GM13977 (cell line): Measurements from ENCODE around the gene KCNK15.

ENCODE experiments used
- DNase-seq: peaks from one replicate; pipeline ENCODE4 v3.0.0; 2012; ENCODE audit warnings: low spot score
- in situ Hi-C: fragments of 300-500 bp; cut with MboI; formaldehyde crosslinking; loops from one replicate; pipeline ENCODE4 v1.12.0; 2022; ENCODE audit warnings: low sequenced_read_pairs, low pct_unique_long_range_greater_than_20kb, mixed read lengths, inconsistent platforms; ENCODE audit not compliant: unreplicated experiment
- TF ChIP-seq, protein P1 (sequence below): IDR thresholded peaks from 2 replicates; pipeline ENCODE4 v1.5.1; 2012; ENCODE audit warnings: mild to moderate bottlenecking, control low read depth; ENCODE audit not compliant: insufficient read depth; ENCODE audit errors: extremely low read depth, missing control alignments

The KCNK15 gene

DNA sequence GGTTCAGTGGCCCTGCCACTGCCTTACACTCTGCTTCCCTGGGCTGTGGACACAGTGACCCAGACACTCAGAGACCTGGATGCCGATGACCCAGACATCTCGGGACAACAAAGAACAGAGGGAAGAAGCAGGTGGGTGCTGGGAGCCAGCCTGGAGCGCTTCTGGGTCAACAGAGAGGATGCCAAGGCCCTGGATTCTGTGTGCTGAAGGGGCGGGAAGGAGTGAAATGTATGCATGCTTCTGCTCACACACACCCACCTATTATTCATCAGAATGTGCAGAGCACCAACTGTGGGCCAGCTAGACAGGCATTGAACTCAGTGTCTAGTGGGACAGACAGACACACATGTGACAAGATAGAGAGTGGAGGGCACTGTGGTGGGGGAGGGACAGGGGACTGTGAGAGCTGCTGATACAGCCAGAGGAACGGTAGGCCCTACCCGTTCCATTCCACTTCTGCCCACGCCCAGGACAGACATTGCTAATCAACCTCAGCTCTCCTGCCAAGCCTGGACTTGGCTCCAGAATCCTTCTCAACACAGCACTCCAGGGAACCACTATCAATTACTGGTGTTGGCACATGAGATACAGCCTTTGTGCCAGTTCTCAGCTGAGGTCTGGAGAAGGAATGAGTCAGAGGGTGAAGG lies 20.2 kb downstream of the KCNK15 start:
- DNase-seq = no peak
- in situ Hi-C loops = no loop called here
- TF ChIP-seq, protein P1, sequence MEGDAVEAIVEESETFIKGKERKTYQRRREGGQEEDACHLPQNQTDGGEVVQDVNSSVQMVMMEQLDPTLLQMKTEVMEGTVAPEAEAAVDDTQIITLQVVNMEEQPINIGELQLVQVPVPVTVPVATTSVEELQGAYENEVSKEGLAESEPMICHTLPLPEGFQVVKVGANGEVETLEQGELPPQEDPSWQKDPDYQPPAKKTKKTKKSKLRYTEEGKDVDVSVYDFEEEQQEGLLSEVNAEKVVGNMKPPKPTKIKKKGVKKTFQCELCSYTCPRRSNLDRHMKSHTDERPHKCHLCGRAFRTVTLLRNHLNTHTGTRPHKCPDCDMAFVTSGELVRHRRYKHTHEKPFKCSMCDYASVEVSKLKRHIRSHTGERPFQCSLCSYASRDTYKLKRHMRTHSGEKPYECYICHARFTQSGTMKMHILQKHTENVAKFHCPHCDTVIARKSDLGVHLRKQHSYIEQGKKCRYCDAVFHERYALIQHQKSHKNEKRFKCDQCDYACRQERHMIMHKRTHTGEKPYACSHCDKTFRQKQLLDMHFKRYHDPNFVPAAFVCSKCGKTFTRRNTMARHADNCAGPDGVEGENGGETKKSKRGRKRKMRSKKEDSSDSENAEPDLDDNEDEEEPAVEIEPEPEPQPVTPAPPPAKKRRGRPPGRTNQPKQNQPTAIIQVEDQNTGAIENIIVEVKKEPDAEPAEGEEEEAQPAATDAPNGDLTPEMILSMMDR = no peak

DNA sequence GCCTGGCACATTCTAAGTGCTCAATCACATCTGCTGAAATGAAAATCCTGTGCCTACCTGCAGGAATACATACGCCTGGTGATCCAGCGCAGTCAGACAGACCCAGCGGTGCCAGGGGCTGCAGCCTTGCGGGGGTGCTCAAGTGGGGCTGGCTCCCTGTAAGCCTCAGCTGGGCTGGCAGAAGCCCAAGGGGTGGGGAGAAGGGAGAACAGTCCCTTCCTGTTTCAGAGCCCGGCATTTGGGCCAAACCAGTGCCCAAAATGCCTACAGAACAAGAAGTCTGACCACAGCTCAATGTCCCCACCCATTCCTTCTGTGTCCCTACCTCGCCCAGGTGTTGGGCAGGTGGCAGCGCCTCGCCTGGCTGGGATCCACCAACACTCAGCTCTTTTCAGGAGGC lies 22.6 kb downstream of the KCNK15 start:
- TF ChIP-seq, protein P1 = no peak
- DNase-seq = no peak
- in situ Hi-C loops = no loop called here

DNA sequence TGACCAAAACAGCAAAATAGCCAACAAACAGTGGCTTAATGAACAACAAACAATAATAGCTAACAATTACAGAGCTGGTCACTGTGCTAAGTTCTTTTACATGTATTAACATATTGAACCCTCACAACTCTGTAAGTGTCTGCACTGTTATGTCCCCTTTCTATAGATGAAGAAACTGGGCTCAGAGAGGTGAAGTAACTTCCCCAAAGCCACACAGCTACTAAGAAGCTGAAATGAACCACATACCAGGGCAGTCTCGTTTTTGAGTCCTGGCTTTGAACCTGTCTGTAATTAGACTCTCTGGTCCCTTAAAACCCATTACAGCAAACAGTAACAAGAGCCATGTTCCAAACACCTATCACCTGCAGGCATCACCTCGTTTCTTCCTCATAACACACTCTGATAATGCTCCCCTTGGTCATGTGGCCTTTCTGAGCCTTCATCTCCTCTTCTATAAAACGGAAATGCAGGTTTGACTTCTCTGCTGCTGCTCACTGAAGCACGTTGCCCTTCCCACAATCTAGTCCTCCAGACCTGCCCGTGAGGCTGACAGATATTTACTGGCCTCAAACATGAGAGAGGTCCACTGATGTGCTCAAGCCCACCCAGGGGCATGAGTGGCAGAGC lies 23.3 kb downstream of the KCNK15 start:
- no peak for DNase-seq
- in situ Hi-C loops = no loop called here

DNA sequence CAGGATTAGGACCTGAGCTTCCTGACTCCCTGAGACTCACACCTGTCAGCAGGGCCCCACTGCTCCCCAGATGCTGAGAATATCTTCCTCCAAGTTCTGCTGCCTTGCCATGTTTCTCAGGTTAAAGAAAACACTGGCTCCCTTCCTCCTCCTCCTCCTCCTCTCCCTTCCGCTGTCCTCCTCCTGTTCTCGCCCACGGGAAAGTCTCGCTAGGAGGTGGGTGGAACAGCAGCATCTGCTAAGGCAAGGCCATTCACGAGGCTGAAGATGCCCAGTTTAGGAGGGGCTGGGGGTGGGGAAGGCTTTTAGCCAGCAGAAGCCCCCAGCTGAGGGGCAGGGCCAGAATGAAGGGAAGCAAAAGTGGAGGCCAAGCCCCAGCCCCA lies 23.8 kb downstream of the KCNK15 start:
- no peak for DNase-seq
- TF ChIP-seq, protein P1 = no peak
- in situ Hi-C loops = no loop called here

More for the DNA sequence above, 23.3 kb downstream of the KCNK15 start:
- TF ChIP-seq, protein P1 = no peak

DNA sequence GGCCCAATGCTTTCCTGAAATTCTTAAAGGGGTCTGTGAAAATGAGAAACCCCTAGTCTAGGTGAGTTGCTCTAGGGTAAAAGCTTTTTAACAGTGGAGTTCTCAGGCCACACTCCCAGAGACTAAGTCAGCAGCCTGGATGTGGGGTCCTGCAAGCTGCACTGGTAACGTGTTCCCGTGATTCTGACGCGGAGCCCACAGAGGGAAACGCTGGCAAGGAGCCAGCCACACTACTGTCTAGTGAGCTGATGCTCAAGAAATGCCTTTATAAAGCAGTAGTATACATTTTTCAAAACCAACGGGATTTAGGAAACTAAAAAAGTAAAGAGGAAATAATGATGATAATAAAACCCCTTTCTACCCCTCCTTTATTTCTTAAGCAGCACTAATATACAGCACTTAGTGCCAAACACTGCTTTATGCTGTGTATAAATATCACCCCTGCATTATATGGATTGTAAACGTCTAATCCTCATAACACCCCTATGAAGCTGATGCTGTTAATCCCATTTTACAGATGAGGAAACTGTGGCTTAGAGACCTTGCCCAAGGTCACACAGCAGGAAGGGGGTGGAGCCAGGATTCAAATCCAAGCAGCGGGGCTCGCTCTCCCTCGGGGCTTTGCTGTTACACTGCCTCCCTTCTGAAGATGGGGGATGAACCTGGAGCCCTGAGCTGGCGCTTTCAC lies 25.0 kb downstream of the KCNK15 start:
- TF ChIP-seq, protein P1 = no peak
- no peak for DNase-seq
- in situ Hi-C loops = no loop called here

DNA sequence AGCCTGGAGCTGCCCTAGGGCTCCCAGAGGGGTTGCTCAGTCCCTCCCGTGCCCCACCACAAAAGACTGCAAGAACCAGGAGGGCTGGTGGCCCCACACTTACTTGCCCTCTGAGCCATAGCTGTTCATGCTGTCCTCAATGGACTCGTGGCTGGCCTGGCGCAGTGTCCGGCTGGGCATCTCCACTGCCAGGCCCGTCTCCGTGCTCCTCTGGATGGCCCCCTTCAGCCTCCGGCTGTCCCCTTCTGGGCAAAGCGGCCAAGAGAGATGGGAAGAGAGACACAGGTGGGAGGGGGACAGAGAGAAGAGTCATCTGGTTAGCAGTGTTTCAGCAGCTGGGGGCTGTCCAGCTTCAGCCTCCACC lies 25.5 kb downstream of the KCNK15 start:
- TF ChIP-seq, protein P1 = no peak
- no peak for DNase-seq

More for the DNA sequence above, 25.5 kb downstream of the KCNK15 start:
- in situ Hi-C loops = no loop called here
